HG02884 (cell line): ENCODE measurements around the gene IL10RB.
"Not testable (repeated sequence)": the region's sequence is repeated elsewhere in the genome, so short reads cannot be mapped to it uniquely, and the experiment has no call there.

Experiments used
- ATAC-seq: cut with Tn5 transposase; IDR thresholded peaks from one replicate; pipeline ENCODE4 v1.9.1; 2021; ENCODE audit warnings: mild to moderate bottlenecking, moderate library complexity; ENCODE audit not compliant: unreplicated experiment

Gene IL10RB

GRCh38 chr21:33299181-33299752 lies 33.1 kb downstream of the IL10RB start:
- ATAC-seq = peak; percentile 71

- ATAC-seq = no peak
Observed at GRCh38 chr21:33300701-33301631, 34.8 kb downstream of the IL10RB start.

GRCh38 chr21:33301632-33302002 lies 35.5 kb downstream of the IL10RB start:
- no peak for ATAC-seq

GRCh38 chr21:33302055-33302454 lies 35.9 kb downstream of the IL10RB start:
- no peak for ATAC-seq

- ATAC-seq = no peak
Observed at GRCh38 chr21:33302796-33303195, 36.6 kb downstream of the IL10RB start.

- ATAC-seq = no peak
Observed at GRCh38 chr21:33305344-33305671, 39.1 kb downstream of the IL10RB start.

GRCh38 chr21:33305938-33306337 lies 39.8 kb downstream of the IL10RB start:
- ATAC-seq = no peak

GRCh38 chr21:33308586-33309490 lies 42.7 kb downstream of the IL10RB start:
- ATAC-seq = peak; percentile 93

GRCh38 chr21:33309778-33310177 lies 43.6 kb downstream of the IL10RB start:
- no peak for ATAC-seq

- ATAC-seq = no peak
Observed at GRCh38 chr21:33312121-33312520, 46.0 kb downstream of the IL10RB start.

- ATAC-seq = no peak
Observed at GRCh38 chr21:33313183-33313582, 47.0 kb downstream of the IL10RB start.

GRCh38 chr21:33313611-33314010 lies 47.4 kb downstream of the IL10RB start:
- ATAC-seq = no peak

- no peak for ATAC-seq
Observed at GRCh38 chr21:33314111-33314510, 47.9 kb downstream of the IL10RB start.

- ATAC-seq = no peak
Observed at GRCh38 chr21:33315946-33316710, 50.0 kb downstream of the IL10RB start.

- ATAC-seq = no peak
Observed at GRCh38 chr21:33317145-33317544, 51.0 kb downstream of the IL10RB start.

- no peak for ATAC-seq
Observed at GRCh38 chr21:33317786-33318486, 51.8 kb downstream of the IL10RB start.

- ATAC-seq = not testable (repeated sequence)
Observed at GRCh38 chr21:33321005-33321404, 54.8 kb downstream of the IL10RB start.

- ATAC-seq = not testable (repeated sequence)
Observed at GRCh38 chr21:33323610-33324009, 57.4 kb downstream of the IL10RB start.

- ATAC-seq = peak; percentile 76
Observed at GRCh38 chr21:33324291-33325221, 58.4 kb downstream of the IL10RB start, which contains the start of gene IFNAR1. IFNAR1 (plus strand) TSS chr21:33324970; CDS start chr21:33325056, 86 bp downstream.
